Activated CD4-positive, alpha-beta T cell treated with anti-CD3 and anti-CD28 coated beads, Interleukin-2, amount 50 U/mL, for 1 hour (primary cell): ENCODE results near the gene PRLHR.

Experiments
- DNase-seq: peaks from one replicate; pipeline ENCODE4 v3.0.0-alpha.2; 2020

PRLHR gene

GRCh38 chr10:118586911-118587310 lies 8.5 kb downstream of the PRLHR start:
- no peak for DNase-seq

- no peak for DNase-seq
Observed at GRCh38 chr10:118585794-118586193, 9.7 kb downstream of the PRLHR start.

GRCh38 chr10:118585234-118585633 lies 10.2 kb downstream of the PRLHR start:
- DNase-seq = no peak

- DNase-seq = no peak
Observed at GRCh38 chr10:118584181-118584954, 11.1 kb downstream of the PRLHR start.

- DNase-seq = no peak
Observed at GRCh38 chr10:118583611-118584010, 11.8 kb downstream of the PRLHR start.

- DNase-seq = no peak
Observed at GRCh38 chr10:118582511-118582910, 12.9 kb downstream of the PRLHR start.

GRCh38 chr10:118581340-118581739 lies 14.1 kb downstream of the PRLHR start:
- DNase-seq = no peak

- DNase-seq = no peak
Observed at GRCh38 chr10:118580702-118581101, 14.7 kb downstream of the PRLHR start.

GRCh38 chr10:118573512-118573911 lies 21.9 kb downstream of the PRLHR start:
- no peak for DNase-seq

- no peak for DNase-seq
Observed at GRCh38 chr10:118572256-118573041, 23.0 kb downstream of the PRLHR start.

GRCh38 chr10:118571123-118571522 lies 24.3 kb downstream of the PRLHR start:
- DNase-seq = no peak

- no peak for DNase-seq
Observed at GRCh38 chr10:118570591-118570990, 24.9 kb downstream of the PRLHR start.

- no peak for DNase-seq
Observed at GRCh38 chr10:118569882-118570252, 25.6 kb downstream of the PRLHR start.

GRCh38 chr10:118569241-118569881 lies 26.1 kb downstream of the PRLHR start:
- DNase-seq = no peak

GRCh38 chr10:118568327-118568848 lies 27.1 kb downstream of the PRLHR start:
- DNase-seq = peak; percentile 38

GRCh38 chr10:118567701-118568248 lies 27.7 kb downstream of the PRLHR start:
- no peak for DNase-seq

- no peak for DNase-seq
Observed at GRCh38 chr10:118566911-118567310, 28.5 kb downstream of the PRLHR start.

GRCh38 chr10:118565301-118566075 lies 30.0 kb downstream of the PRLHR start:
- DNase-seq = no peak

GRCh38 chr10:118564652-118565051 lies 30.8 kb downstream of the PRLHR start:
- no peak for DNase-seq

GRCh38 chr10:118564114-118564513 lies 31.3 kb downstream of the PRLHR start:
- no peak for DNase-seq

- no peak for DNase-seq
Observed at GRCh38 chr10:118563373-118563890, 32.0 kb downstream of the PRLHR start.

GRCh38 chr10:118562851-118563250 lies 32.6 kb downstream of the PRLHR start:
- DNase-seq = no peak
